Activated naive CD8-positive, alpha-beta T cell treated with anti-CD3 and anti-CD28 coated beads, Interleukin-2, amount 50 U/mL, for 24 hours (primary cell): ENCODE data around the gene C11orf86.

ENCODE experiments used
- ATAC-seq: fragments of 150-1000 bp; cut with Tn5 transposase; one replicate; pipeline ENCODE4 v1.10.0; 2021
- DNase-seq: peaks from one replicate; pipeline ENCODE4 v3.0.0; 2021
- H3K27ac Mint-ChIP-seq: one replicate; pipeline ENCODE4 v1.8.0; 2021; ENCODE audit warnings: mild to moderate bottlenecking, mixed read lengths
- H3K27me3 Mint-ChIP-seq: one replicate; pipeline ENCODE4 v1.8.0; 2021; ENCODE audit warnings: mixed read lengths
- H3K36me3 Mint-ChIP-seq: one replicate; pipeline ENCODE4 v1.8.0; 2021; ENCODE audit warnings: low read depth, mixed read lengths
- H3K4me1 Mint-ChIP-seq: one replicate; pipeline ENCODE4 v1.8.0; 2021; ENCODE audit warnings: mixed read lengths
- H3K4me3 Mint-ChIP-seq: one replicate; pipeline ENCODE4 v1.8.0; 2021; ENCODE audit warnings: mild to moderate bottlenecking, moderate library complexity, mixed read lengths
- H3K9me3 Mint-ChIP-seq: one replicate; pipeline ENCODE4 v1.8.0; 2021; ENCODE audit warnings: mixed read lengths

C11orf86 gene, protein sequence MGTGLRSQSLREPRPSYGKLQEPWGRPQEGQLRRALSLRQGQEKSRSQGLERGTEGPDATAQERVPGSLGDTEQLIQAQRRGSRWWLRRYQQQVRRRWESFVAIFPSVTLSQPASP

GRCh38 chr11:66974724-66975404, at the start of gene C11orf86:
C11orf86 (plus strand) TSS chr11:66975304; CDS start chr11:66975363, 59 bp downstream.
- ATAC-seq (no peak), DNase-seq (no peak)
- Mint-ChIP-seq H3K9me3 (peaks cover 4% of the 10 kb centered on the region), H3K4me3 (no peak within 1 kb of the TSS), H3K27ac (no peak within 1 kb of the TSS), H3K27me3 (peaks cover 12% of the 10 kb centered on the region), H3K4me1 (peaks cover 17% of the 10 kb centered on the region), H3K36me3 (no peaks in the 10 kb centered on the region)

- Mint-ChIP-seq H3K36me3 (no peaks in the 10 kb centered on the region), H3K4me1 (no peaks in the 10 kb centered on the region), H3K27ac (no peak overlapping the region), H3K4me3 (no peak overlapping the region), H3K9me3 (no peaks in the 10 kb centered on the region), H3K27me3 (no peaks in the 10 kb centered on the region)
- ATAC-seq (no peak), DNase-seq (no peak)
These were observed 45.4 kb upstream of the C11orf86 start for GRCh38 chr11:66929753-66930152.

- ATAC-seq, result no peak
- DNase-seq, result no peak
These were observed 42.6 kb upstream of the C11orf86 start for GRCh38 chr11:66932543-66932942.

DNA sequence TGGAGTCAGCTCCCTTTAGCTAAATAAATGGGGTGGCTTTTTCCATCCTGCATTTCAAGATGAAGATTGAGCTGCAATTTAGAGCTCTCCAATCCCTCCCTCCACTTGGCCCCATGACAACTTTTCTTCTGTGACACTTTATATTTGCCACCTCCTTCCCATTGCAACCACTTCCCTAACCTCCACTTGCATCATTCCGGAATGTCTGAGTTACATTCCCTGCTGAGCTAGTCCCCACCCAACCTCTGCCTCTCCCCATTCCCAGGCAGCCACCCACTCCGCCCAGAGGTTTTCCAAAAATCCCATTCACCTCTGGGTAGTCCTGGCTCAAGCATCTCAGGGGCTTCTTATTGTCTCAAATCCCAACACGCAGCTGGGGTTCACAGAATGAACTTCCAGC, 41.6 kb upstream of the C11orf86 start:
- DNase-seq (no peak), ATAC-seq (no peak)
- no peaks in the 10 kb centered on the region for H3K36me3 Mint-ChIP-seq
- H3K4me3 Mint-ChIP-seq, result no peak overlapping the region
- H3K9me3 Mint-ChIP-seq, result no peaks in the 10 kb centered on the region
- H3K4me1 Mint-ChIP-seq, result no peaks in the 10 kb centered on the region
- H3K27ac Mint-ChIP-seq, result no peak overlapping the region
- H3K27me3 Mint-ChIP-seq, result no peaks in the 10 kb centered on the region

More at GRCh38 chr11:66932543-66932942, 42.6 kb upstream of the C11orf86 start:
- H3K4me3 Mint-ChIP-seq, result no peak overlapping the region
- H3K4me1 Mint-ChIP-seq, result no peaks in the 10 kb centered on the region
- H3K9me3 Mint-ChIP-seq, result no peaks in the 10 kb centered on the region
- H3K27ac Mint-ChIP-seq, result no peak overlapping the region
- H3K36me3 Mint-ChIP-seq, result no peaks in the 10 kb centered on the region
- H3K27me3 Mint-ChIP-seq, result no peaks in the 10 kb centered on the region

- Mint-ChIP-seq H3K4me1 (no peaks in the 10 kb centered on the region), H3K27me3 (no peaks in the 10 kb centered on the region), H3K27ac (no peak overlapping the region), H3K36me3 (no peaks in the 10 kb centered on the region), H3K9me3 (no peaks in the 10 kb centered on the region), H3K4me3 (no peak overlapping the region)
- DNase-seq, result no peak
- no peak for ATAC-seq
These were observed 39.9 kb upstream of the C11orf86 start for GRCh38 chr11:66934950-66935779.

DNA sequence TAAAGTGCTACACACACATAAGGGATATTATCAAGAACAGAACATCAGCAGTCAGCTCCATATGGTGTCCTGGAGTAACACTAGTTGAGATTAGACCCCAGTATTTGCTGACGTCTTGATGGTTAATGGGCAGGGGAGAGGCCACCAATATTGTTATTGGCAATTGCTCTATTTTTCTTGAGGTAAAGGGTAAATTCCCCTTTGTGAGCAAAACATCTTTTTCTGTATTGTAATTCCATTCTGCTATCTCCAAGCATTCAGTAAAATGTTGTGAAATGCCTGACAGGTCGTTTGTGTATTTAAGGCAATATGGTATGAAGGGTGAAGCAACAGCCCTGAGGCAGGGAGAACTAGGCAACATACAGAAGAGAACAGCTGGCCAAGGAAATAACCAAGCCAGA, 38.8 kb upstream of the C11orf86 start:
- H3K9me3 Mint-ChIP-seq, result no peaks in the 10 kb centered on the region
- ATAC-seq (no peak), DNase-seq (no peak)
- no peaks in the 10 kb centered on the region for H3K4me1 Mint-ChIP-seq
- H3K36me3 Mint-ChIP-seq, result no peaks in the 10 kb centered on the region
- no peak overlapping the region for H3K4me3 Mint-ChIP-seq
- H3K27me3 Mint-ChIP-seq, result no peaks in the 10 kb centered on the region
- no peak overlapping the region for H3K27ac Mint-ChIP-seq

- Mint-ChIP-seq H3K9me3 (no peaks in the 10 kb centered on the region), H3K27me3 (no peaks in the 10 kb centered on the region), H3K4me3 (no peak overlapping the region), H3K36me3 (no peaks in the 10 kb centered on the region), H3K4me1 (no peaks in the 10 kb centered on the region), H3K27ac (no peak overlapping the region)
- ATAC-seq, result no peak
- no peak for DNase-seq
These were observed 37.8 kb upstream of the C11orf86 start for GRCh38 chr11:66937193-66937733.

DNA sequence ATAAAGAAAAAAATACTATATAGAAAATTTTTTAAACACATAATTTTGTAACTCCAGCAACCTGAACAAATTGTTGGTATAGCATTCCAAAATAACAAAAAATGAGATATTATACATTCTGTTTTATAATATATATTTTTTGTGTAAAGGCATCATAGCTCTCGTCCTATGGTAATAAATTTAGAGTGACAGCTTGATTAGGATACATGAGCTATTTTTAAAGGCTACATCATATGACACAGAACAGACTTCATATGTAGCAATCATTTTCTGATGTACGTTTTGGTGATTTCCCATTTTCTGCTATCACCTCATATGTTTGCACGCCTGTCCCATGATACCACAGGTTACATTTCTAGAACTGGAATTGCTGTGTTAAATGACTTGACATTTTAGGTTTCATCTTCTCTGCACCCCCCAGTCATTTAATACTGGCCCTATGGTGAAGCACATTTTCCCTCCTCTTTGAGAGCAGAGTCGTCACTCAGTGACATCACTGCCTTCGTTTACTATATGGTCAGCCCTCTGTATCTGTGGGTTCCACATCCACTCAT, 36.4 kb upstream of the C11orf86 start:
- ATAC-seq (no peak), DNase-seq (no peak)
- peaks cover 2% of the 10 kb centered on the region for H3K36me3 Mint-ChIP-seq
- H3K4me3 Mint-ChIP-seq, result no peak overlapping the region
- no peaks in the 10 kb centered on the region for H3K4me1 Mint-ChIP-seq
- H3K27ac Mint-ChIP-seq, result no peak overlapping the region
- H3K9me3 Mint-ChIP-seq, result no peaks in the 10 kb centered on the region
- H3K27me3 Mint-ChIP-seq, result no peaks in the 10 kb centered on the region

DNA sequence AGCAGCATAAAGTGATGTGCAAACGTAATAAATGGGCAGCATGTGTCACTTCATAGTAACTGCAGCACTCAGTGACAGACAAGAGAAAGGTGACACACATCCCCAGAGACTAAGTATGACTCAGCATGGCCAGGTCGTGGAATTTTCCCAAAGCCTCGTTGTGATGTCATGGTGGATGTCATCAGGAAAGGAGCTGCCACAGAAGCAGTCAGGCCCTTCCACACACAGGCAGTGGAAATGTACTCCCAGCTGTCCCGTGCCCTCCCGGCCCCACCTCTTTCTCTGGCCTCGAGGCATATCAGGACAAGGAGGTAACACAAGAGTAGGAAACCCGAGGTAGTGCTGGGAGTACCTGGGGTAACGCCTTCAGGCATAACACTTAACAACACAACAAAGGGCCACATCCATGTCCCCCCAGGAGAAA, 25.0 kb upstream of the C11orf86 start:
- Mint-ChIP-seq H3K27ac (peak overlapping the region; percentile 8), H3K4me3 (no peak overlapping the region), H3K36me3 (no peaks in the 10 kb centered on the region), H3K9me3 (no peaks in the 10 kb centered on the region), H3K4me1 (peaks cover 4% of the 10 kb centered on the region), H3K27me3 (no peaks in the 10 kb centered on the region)
- DNase-seq (peak; percentile 25), ATAC-seq (peak; percentile 59)

- H3K27me3 Mint-ChIP-seq, result no peaks in the 10 kb centered on the region
- no peak overlapping the region for H3K4me3 Mint-ChIP-seq
- no peaks in the 10 kb centered on the region for H3K9me3 Mint-ChIP-seq
- H3K36me3 Mint-ChIP-seq, result no peaks in the 10 kb centered on the region
- peaks cover 4% of the 10 kb centered on the region for H3K4me1 Mint-ChIP-seq
- ATAC-seq (no peak), DNase-seq (no peak)
- no peak overlapping the region for H3K27ac Mint-ChIP-seq
These were observed 24.0 kb upstream of the C11orf86 start for GRCh38 chr11:66951135-66951534.

GRCh38 chr11:66951927-66952337, 23.2 kb upstream of the C11orf86 start:
- peaks cover 8% of the 10 kb centered on the region for H3K4me1 Mint-ChIP-seq

DNA sequence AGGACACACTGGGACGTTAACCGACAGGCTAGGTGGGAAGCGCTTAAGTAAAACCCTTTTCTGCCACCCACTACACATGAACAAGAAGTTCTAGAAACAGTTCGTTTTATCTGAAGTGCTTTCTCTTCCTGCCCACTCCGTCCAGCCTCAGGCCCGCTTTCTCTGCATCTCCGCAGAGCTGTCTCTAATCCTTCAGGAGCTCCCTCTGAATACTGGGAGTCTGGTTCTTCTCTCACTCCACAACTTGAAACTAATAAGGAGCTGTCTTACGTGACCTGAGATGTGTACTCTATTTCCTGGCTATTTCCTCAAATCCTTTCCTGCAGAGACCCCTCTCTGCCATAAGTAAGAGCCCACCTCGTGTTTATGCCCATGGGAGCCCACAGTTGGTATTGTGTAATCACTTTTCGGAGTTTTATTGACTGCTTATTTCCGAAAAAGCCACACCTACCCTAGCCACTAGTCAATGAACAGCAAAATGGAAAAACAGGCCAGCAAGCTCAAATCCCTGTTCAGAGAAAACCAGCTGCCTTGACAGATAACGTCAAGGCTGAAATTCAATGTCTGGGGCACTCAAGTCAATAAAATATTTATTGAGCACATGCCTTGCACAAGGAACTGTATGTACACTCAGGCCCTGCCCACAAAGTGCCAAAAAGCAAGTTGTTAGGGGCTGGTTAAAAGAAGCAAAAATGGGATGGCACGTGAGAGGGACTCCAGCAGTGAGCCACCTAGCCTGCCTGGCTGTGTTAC, 21.8 kb upstream of the C11orf86 start:
- Mint-ChIP-seq H3K4me1 (peaks cover 15% of the 10 kb centered on the region), H3K9me3 (no peaks in the 10 kb centered on the region), H3K27me3 (no peaks in the 10 kb centered on the region), H3K4me3 (no peak overlapping the region), H3K36me3 (no peaks in the 10 kb centered on the region), H3K27ac (no peak overlapping the region)
- ATAC-seq (no peak), DNase-seq (no peak)

More at GRCh38 chr11:66951927-66952337, 23.2 kb upstream of the C11orf86 start:
- no peaks in the 10 kb centered on the region for H3K9me3 Mint-ChIP-seq
- H3K36me3 Mint-ChIP-seq, result no peaks in the 10 kb centered on the region
- H3K27ac Mint-ChIP-seq, result no peak overlapping the region
- ATAC-seq (no peak), DNase-seq (no peak)
- no peak overlapping the region for H3K4me3 Mint-ChIP-seq
- H3K27me3 Mint-ChIP-seq, result no peaks in the 10 kb centered on the region

DNA sequence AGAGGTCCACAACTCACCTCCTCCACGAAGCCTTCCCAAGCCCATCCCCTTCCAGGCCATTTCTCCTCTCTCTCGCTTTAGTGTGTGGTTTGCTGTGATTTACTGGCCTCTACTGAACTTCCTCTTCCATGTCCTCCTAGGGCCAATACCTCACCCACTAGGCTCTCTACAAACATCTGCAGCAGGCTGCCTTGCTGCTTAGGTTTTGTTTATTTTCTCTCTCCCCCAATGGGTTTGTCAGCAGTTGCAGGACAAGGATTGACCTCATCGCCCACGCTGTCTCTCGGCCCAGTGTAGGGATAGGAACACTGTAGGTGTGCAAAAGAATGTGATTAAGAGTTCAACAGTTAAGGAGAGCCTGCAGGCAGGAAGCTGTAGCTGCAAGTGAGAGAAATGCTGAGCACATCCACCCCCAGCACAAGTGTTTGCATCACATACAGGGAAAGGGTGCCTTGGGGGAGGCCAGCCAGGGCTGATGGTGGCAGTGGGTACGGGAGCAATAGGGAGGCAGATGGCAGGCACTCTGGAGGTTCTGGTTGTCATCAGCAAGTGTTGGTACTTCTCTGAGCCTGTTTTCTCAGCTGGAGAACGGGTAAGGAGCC, 18.3 kb upstream of the C11orf86 start:
- Mint-ChIP-seq H3K27me3 (peaks cover under 1% of the 10 kb centered on the region), H3K9me3 (no peaks in the 10 kb centered on the region), H3K36me3 (no peaks in the 10 kb centered on the region), H3K27ac (no peak overlapping the region), H3K4me3 (peak overlapping the region; percentile 62), H3K4me1 (peaks cover 24% of the 10 kb centered on the region)
- ATAC-seq, result no peak
- DNase-seq, result no peak

DNA sequence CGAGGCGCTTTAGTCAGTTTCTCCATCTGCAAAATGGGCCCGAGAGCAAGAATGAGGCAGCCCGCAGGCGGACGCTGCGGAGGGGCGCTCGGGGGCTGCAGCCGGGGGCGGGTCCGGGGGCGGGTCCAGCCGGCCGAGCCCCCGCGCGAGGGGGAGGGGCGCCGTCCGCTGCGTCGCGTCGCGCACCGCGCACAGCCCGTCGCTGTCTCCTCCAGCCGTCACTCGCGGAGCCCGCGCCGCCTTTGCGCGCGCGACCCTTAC, 17.2 kb upstream of the C11orf86 start:
- DNase-seq, result no peak
- no peak overlapping the region for H3K27ac Mint-ChIP-seq
- H3K27me3 Mint-ChIP-seq, result peaks cover 1% of the 10 kb centered on the region
- peaks cover 24% of the 10 kb centered on the region for H3K4me1 Mint-ChIP-seq
- peak overlapping the region; percentile 78 for H3K4me3 Mint-ChIP-seq
- H3K9me3 Mint-ChIP-seq, result no peaks in the 10 kb centered on the region
- peak; percentile 13 for ATAC-seq
- no peaks in the 10 kb centered on the region for H3K36me3 Mint-ChIP-seq
